ENCODE measurements around the gene INO80.
"Not testable (repeated sequence)": the region's sequence is repeated elsewhere in the genome, so short reads cannot be mapped to it uniquely, and the experiment has no call there.

Gene INO80

DNA sequence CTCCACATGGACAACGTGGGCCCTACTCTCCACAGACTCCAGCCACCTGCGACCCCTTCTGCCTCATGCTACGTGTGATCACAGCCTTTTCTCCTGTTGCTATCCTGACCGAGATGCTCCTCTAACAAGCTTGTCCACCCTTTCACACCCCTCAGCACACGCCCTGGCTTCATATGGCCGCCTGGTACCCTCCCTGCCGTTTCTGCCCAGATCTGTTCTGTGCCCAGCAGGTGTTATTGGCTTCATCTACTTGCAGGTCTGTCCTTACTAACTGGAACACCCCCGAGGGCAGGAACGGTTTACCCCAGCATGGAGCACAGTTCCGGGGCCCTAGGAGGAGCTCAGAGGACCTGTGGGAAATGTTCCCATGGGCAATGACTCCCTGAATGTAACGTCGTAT lies 152.9 kb downstream of the INO80 start:
- no peak for DNase-seq (ENCODE audit: low read depth)

DNA sequence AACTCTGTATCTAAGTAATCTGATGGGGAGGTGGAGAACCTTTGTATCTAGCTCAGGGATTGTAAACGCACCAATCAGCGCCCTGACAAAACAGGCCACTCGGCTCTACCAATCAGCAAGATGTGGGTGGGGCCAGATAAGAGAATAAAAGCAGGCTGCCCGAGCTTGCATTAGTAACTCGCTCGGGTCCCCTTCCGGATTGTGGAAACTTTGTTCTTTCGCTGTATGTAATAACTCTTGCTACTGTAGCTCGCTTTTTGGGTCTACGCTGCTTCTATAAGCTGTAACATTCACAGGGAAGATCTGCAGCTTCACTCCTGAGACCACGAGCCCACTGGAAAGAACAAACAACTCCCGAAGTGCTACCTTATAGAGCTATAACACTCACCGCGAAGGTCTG lies 153.8 kb downstream of the INO80 start:
- DNase-seq (ENCODE audit: low read depth), result not testable (repeated sequence)

DNA sequence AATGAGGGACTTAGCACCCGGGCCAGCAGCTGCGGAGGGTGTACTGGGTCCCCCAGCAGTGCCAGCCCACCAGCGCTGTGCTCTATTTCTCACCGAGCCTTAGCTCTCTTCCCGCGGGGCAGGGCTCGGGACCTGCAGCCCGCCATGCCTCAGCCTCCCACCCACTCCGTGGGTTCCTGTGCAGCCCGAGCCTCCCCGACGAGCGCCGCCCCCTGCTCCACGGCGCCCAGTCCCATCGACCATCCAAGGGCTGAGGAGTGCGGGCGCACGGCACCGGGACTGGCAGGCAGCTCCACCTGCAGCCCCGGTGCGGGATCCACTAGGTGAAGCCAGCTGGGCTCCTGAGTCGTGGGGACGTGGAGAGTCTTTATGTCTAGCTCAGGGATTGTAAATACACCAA lies 154.3 kb downstream of the INO80 start:
- not testable (repeated sequence) for DNase-seq (ENCODE audit: low read depth)

GRCh38 chr15:40960925-40961324 lies 155.2 kb downstream of the INO80 start:
- DNase-seq (ENCODE audit: low read depth), result no peak

GRCh38 chr15:40960151-40960885 lies 155.8 kb downstream of the INO80 start:
- DNase-seq (ENCODE audit: low read depth), result no peak

DNA sequence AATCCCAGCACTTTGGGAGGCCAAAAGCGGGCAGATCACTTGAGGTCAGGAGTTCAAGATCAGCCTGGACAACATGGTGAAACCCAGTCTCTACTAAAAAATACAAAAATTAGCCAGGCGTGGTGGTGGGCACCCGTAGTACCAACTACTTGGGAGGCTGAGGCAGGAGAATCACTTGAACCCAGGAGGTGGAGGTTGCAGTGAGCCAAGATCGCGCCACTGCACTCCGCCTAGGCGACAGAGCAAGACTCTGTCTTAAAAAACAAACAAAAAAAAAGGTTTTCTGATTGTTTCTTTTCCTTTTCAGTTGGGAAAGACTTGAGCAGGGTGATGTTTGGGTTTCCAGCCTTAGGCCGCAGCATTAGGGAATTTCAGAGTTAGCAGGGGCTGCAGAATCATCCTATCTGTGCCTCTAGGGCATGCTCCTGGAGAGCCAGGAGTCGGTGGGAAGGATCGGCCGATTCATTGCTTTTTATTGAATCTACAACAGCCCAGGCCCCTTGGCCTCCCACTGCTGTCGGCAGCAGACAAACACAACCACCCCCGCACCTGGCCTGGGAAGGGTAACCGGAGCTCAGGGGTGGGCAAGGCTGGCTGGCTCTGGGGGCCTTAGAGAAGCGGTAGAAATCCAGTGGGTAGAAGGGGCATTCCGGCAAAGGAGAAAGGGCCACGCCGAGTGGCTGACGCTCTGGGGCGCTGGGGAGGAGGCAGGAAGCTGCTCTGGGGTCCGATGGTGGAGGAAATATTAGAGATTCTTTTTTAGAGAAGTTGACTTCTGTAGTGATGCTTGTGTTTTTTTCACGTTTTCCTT lies 156.5 kb downstream of the INO80 start:
- no peak for DNase-seq (ENCODE audit: low read depth)

DNA sequence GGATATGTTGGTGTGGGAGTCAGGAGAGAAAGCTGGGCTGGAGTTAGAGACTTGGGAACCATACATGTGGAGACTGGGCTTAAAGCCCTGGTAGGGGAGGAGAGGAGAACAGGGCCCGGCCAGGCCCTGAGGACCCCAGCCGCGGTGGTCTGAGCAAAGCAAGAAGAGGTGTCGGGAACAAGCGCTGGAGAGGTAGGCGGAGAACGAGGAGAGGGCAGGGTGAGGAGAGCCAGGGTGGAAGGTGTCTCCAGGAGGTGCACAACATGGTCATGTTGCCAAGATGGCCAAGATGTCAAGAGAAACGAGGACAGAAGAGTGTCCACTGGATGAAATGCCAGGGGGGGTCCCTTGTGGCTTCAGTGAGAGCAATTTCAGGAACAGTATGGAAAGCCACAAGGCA lies 157.4 kb downstream of the INO80 start:
- no peak for DNase-seq (ENCODE audit: low read depth)

GRCh38 chr15:40958146-40958545 lies 157.9 kb downstream of the INO80 start:
- no peak for DNase-seq (ENCODE audit: low read depth)

DNA sequence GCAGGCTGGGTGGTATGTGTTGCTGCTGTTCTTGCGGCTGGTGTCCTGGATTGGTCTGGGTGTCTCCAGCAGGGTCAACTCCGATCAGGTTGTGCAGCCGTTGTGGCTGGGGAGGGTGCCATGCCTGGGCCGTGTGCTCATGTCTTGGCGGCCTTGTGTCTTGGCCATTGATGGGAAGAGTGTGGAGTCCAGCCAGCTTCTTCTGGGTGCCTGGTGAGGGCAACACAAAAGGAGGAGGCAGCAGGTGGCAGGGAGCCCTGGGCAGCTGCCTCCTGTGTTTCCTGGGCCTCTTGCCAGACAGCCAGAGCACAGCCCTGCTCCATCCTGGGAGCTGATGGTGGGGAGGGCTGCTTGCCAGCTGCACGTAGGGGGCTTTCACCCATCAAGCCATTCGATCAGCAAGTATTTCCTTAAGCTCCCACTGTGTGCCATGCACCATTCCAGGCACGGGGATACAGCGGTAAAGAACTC lies 158.5 kb downstream of the INO80 start:
- no peak for DNase-seq (ENCODE audit: low read depth)

- DNase-seq (ENCODE audit: low read depth), result no peak
Measured at GRCh38 chr15:40957041-40957555, 159.0 kb downstream of the INO80 start.

DNA sequence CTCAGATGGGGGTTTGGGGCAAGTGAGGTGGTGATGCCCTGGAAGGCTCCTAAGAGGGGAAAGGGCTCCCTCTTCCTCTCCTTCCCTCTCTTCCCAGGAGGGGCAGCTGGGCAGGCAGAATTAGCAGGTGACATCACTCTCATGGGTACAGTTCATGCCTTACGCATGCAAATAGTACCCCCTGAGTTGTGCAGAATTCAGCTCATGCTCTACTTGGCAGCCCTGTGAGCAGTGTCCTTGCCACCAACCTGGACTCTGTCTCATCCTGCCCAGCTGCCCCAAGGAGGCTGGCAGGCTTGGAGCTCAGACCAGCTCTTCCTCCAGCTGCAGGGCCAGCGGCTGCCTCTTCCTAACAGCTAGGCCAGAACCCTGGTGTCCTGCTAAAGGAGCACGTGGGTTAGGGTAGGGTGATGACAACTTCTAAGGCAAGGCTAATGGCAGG lies 159.5 kb downstream of the INO80 start:
- no peak for DNase-seq (ENCODE audit: low read depth)

GRCh38 chr15:40955930-40956540 lies 160.0 kb downstream of the INO80 start:
- no peak for DNase-seq (ENCODE audit: low read depth)

GRCh38 chr15:40955141-40955903 lies 160.8 kb downstream of the INO80 start:
- no peak for DNase-seq (ENCODE audit: low read depth)

DNA sequence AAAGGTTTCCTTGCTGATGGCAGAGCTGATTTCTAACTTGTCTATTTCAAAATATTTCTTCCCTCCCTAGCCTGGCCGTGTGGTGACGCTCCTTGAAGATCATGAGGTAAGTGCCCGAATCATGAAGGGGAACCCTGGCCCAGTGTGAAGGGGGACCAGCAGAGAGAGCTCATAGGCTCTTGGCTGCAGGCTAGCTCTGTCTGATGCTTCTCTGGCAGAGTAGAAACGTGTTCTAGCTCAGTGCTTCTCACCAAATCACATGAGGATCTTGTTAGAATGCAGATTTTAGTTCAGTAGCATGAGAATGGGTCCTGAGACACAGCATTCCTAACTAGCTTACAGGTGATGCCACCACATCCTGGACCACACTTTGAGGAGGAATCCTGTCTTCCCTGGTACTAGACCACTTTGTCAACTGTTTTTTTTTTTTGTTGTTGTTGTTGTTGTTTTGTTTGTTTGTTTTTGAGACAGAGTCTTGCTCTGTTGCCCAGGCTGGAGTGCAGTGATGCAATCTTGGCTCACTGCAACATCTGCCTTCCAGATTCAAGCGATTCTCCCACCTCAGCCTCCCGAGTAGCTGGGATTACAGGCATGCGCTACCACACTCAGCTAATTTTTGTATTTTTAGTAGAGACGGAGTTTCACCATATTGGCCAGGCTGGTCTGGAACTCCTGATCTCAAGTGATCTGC lies 161.8 kb downstream of the INO80 start:
- not testable (repeated sequence) for DNase-seq (ENCODE audit: low read depth)

DNA sequence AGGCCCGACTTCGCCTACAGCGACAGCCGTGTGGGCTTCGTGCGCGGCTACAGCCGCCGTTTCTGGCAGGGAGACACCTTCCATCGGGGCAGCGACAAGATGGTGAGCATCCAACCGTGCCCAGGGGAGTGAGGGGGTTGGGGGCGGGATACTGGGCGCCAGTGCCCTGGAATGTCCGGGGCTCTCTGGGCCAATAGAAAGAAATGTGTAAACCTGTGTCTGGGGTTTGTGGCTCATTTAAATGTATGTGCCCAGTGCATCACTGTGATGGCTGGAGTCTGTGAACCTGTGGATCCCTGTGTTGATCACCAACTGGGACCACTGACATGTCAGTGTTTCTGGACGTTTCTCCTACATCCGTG lies 162.4 kb downstream of the INO80 start:
- no peak for DNase-seq (ENCODE audit: low read depth)

DNA sequence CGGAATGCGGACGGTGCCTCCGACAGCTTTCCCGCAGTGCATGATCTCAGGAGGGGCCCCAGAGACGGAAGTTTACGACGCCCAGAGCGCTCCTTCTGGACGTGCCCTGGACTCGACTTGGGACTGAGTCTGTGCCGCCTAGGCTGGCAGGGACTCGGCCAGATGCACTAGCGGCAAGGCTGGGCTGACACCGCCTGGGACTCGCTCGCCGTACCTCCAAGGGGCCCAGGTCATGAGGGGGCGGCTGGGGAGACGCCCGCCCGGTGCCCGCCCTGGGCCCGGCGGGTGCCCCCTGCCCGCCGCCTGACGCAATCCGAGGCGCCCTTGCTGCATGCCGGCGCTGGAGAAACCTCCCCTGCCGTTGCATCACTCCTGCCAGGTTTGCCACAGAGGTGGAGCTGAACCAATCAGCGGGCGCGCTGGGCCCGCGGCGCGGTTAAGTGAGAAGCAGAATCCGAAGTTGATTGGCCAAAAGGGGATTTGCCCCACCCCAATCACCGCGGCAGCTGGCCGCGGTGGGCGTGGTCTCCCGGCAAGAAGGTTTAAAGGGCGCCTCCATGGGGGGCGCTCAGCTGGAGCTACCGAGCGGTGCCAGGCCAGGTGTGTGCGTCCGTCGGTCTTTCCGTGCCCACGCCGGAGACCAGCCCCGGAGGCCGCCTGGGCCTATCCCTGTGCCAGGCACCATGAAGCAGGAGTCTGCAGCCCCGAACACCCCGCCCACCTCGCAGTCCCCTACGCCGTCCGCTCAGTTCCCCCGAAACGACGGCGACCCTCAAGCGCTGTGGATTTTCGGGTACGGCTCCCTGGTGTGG lies 163.0 kb downstream of the INO80 start, which contains the start of gene CHAC1:
CHAC1 (plus strand) TSS at position 571 of the 812 bp plus-strand sequence; CDS start at position 684, 113 bp downstream.
- DNase-seq (ENCODE audit: low read depth), result peak; percentile 92

GRCh38 chr15:40952301-40952900 lies 163.7 kb downstream of the INO80 start:
- DNase-seq (ENCODE audit: low read depth), result no peak

GRCh38 chr15:40951764-40952163 lies 164.3 kb downstream of the INO80 start:
- no peak for DNase-seq (ENCODE audit: low read depth)

DNA sequence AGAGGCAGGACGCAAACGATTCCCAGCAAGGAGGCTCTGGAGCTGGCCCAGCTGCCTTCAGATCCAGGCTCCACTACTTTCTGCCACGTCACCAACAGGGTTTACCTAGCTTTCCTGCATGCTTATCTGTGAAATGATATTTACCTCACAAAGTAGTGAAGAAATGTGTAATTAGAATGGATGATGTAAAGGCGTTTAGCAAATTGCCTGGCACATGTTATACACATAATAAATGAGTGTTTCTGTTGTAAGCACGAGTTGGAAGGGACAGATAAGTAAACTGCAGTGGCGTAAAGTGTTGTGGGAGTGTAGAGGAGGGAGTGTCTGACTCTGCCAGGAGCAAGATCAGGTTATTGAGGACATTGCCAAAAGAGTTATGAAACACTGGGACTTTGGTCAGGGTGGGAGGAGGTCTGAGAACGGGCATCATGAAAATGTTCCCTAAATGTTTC lies 166.3 kb downstream of the INO80 start:
- no peak for DNase-seq (ENCODE audit: low read depth)

Data from T-helper 22 cell (primary cell).